ENCODE data around the gene SLC18A3. TPM values are rescaled to one million over a fixed set of nuclear protein-coding genes. Genes with fewer than 3 reads are reported as not detected.

SLC18A3 gene
- total RNA-seq, 2 donors from 2014 or later, result not detected

- H3K4me3 ChIP-seq, result no peak overlapping the region
- H3K9me3 ChIP-seq, result no peaks in the 10 kb centered on the region
- no peak overlapping the region for H3K27ac ChIP-seq
- no peaks in the 10 kb centered on the region for H3K36me3 ChIP-seq
- TF ChIP-seq POLR2A (IDR thresholded peaks at IDR 0.05) (no peak), POLR2AphosphoS5 (IDR thresholded peaks at IDR 0.05) (no peak), CTCF (IDR thresholded peaks at IDR 0.05) (no peak)
- 80% methylated on average over 15 of the region's 15 CpGs for WGBS
- intact Hi-C loops (cut with DNase I), result no loop called here
- no peaks in the 10 kb centered on the region for H3K4me1 ChIP-seq (replicated peaks)
- no peaks in the 10 kb centered on the region for H3K27me3 ChIP-seq (replicated peaks; ENCODE audit: insufficient read depth)
- DNase-seq (ENCODE audit: low spot score), result no peak
Observed at GRCh38 chr10:49652421-49653272, 42.5 kb downstream of the SLC18A3 start.

- WGBS, result 72% methylated on average over 11 of the region's 11 CpGs
- H3K4me3 ChIP-seq, result no peak overlapping the region
- no peaks in the 10 kb centered on the region for H3K27me3 ChIP-seq (replicated peaks; ENCODE audit: insufficient read depth)
- no peaks in the 10 kb centered on the region for H3K36me3 ChIP-seq
- H3K9me3 ChIP-seq, result no peaks in the 10 kb centered on the region
- intact Hi-C loops (cut with DNase I), result no loop called here
- no peak for TF ChIP-seq CTCF (IDR thresholded peaks at IDR 0.05)
- no peak for TF ChIP-seq POLR2AphosphoS5 (IDR thresholded peaks at IDR 0.05)
- TF ChIP-seq POLR2A (IDR thresholded peaks at IDR 0.05), result no peak
- H3K4me1 ChIP-seq (replicated peaks), result no peaks in the 10 kb centered on the region
- no peak overlapping the region for H3K27ac ChIP-seq
- no peak for DNase-seq (ENCODE audit: low spot score)
Observed at GRCh38 chr10:49653273-49653929, 43.3 kb downstream of the SLC18A3 start.

GRCh38 chr10:49654036-49654693 lies 44.1 kb downstream of the SLC18A3 start:
- no peak overlapping the region for H3K4me3 ChIP-seq
- 54% methylated on average over 5 of the region's 5 CpGs for WGBS
- H3K4me1 ChIP-seq (replicated peaks), result no peaks in the 10 kb centered on the region
- no peaks in the 10 kb centered on the region for H3K27me3 ChIP-seq (replicated peaks; ENCODE audit: insufficient read depth)
- no peaks in the 10 kb centered on the region for H3K36me3 ChIP-seq
- no peak overlapping the region for H3K27ac ChIP-seq
- TF ChIP-seq POLR2A (IDR thresholded peaks at IDR 0.05) (no peak), POLR2AphosphoS5 (IDR thresholded peaks at IDR 0.05) (no peak), CTCF (IDR thresholded peaks at IDR 0.05) (no peak)
- no peaks in the 10 kb centered on the region for H3K9me3 ChIP-seq
- intact Hi-C loops (cut with DNase I), result no loop called here
- DNase-seq (ENCODE audit: low spot score), result no peak

- Histone ChIP-seq H3K36me3 (no peaks in the 10 kb centered on the region), H3K27me3 (replicated peaks; ENCODE audit: insufficient read depth) (no peaks in the 10 kb centered on the region), H3K27ac (no peak overlapping the region), H3K9me3 (no peaks in the 10 kb centered on the region), H3K4me1 (replicated peaks) (no peaks in the 10 kb centered on the region), H3K4me3 (no peak overlapping the region)
- 87% methylated on average over 18 of the region's 18 CpGs for WGBS
- DNase-seq (ENCODE audit: low spot score), result no peak
- TF ChIP-seq POLR2A (IDR thresholded peaks at IDR 0.05) (no peak), CTCF (IDR thresholded peaks at IDR 0.05) (no peak), POLR2AphosphoS5 (IDR thresholded peaks at IDR 0.05) (no peak)
- intact Hi-C loops (cut with DNase I), result no loop called here
Observed at GRCh38 chr10:49655099-49655498, 45.0 kb downstream of the SLC18A3 start.
